HepG2 (cell line): ENCODE data around the gene COG1. TPM values are rescaled to one million over a fixed set of nuclear protein-coding genes. Genes with fewer than 3 reads are reported as not detected.

ENCODE experiments used
- AHR ChIP-seq: IDR thresholded peaks from 2 replicates; pipeline ENCODE4 v1.6.1; 2018; ENCODE audit warnings: missing genetic modification reagents, missing compliant biosample characterization
- ATM ChIP-seq: fragments of 450-650 bp; IDR thresholded peaks from 2 replicates; pipeline ENCODE4 v1.7.1; 2017; ENCODE audit warnings: mild to moderate bottlenecking, borderline replicate concordance
- CTCF ChIP-seq: sonication (generic); formaldehyde crosslinking; IDR thresholded peaks from 2 replicates; pipeline ENCODE4 v1.5.0; 2020; ENCODE audit warnings: mild to moderate bottlenecking, missing genetic modification reagents, moderate library complexity
- DR1 ChIP-seq: sonication (generic); formaldehyde crosslinking; IDR thresholded peaks from 2 replicates; pipeline ENCODE4 v1.8.0; 2021; ENCODE audit warnings: mild to moderate bottlenecking, missing genetic modification reagents, inconsistent platforms
- EEA1 ChIP-seq: sonication (generic); formaldehyde crosslinking; IDR thresholded peaks from 2 replicates; pipeline ENCODE4 v1.5.1; 2020; ENCODE audit warnings: mild to moderate bottlenecking, missing genetic modification reagents, borderline replicate concordance
- GABPA ChIP-seq, 2 experiments: IDR thresholded peaks; 2 replicates each; pipeline ENCODE4 v1.6.1; 2011 to 2016; ENCODE audit warnings: low read depth in 2 of 2, low read length in 1 of 2, missing biosample characterization in 1 of 2, missing genetic modification characterization in 1 of 2
- HDAC2 ChIP-seq: sonication (generic); formaldehyde crosslinking; IDR thresholded peaks from 2 replicates; pipeline ENCODE4 v1.4.0; 2020; ENCODE audit warnings: missing genetic modification reagents
- HIC2 ChIP-seq: sonication (generic); formaldehyde crosslinking; IDR thresholded peaks from 2 replicates; pipeline ENCODE4 v1.9.0; 2022; ENCODE audit warnings: low read depth, missing genetic modification reagents
- LBX2 ChIP-seq: sonication (generic); formaldehyde crosslinking; IDR thresholded peaks from 2 replicates; pipeline ENCODE4 v1.5.0; 2020; ENCODE audit warnings: missing genetic modification reagents, mild to moderate bottlenecking, borderline replicate concordance
- MXD4 ChIP-seq: IDR thresholded peaks from 2 replicates; pipeline ENCODE4 v1.6.1; 2016; ENCODE audit warnings: mild to moderate bottlenecking, missing biosample characterization, missing genetic modification reagents
- MYNN ChIP-seq: sonication (generic); formaldehyde crosslinking; IDR thresholded peaks from 2 replicates; pipeline ENCODE4 v1.4.0; 2020; ENCODE audit warnings: mild to moderate bottlenecking, low read depth, missing genetic modification reagents
- PHF21A ChIP-seq: sonication (generic); formaldehyde crosslinking; IDR thresholded peaks from 2 replicates; pipeline ENCODE4 v1.5.0; 2020; ENCODE audit warnings: mild to moderate bottlenecking, missing genetic modification reagents
- PRPF4 ChIP-seq: fragments of 200-400 bp; formaldehyde crosslinking; IDR thresholded peaks from 2 replicates; pipeline ENCODE4 v1.6.1; 2016; ENCODE audit warnings: low read length, low read depth; ENCODE audit not compliant: poor library complexity, severe bottlenecking
- RAD51 ChIP-seq: fragments of 450-650 bp; IDR thresholded peaks from 2 replicates; pipeline ENCODE4 v1.6.1; 2016; ENCODE audit warnings: borderline replicate concordance
- TARDBP ChIP-seq: sonication (generic); formaldehyde crosslinking; IDR thresholded peaks from 2 replicates; pipeline ENCODE4 v1.8.0; 2022; ENCODE audit warnings: mild to moderate bottlenecking, missing genetic modification reagents
- TRIM24 ChIP-seq: sonication (generic); formaldehyde crosslinking; IDR thresholded peaks from 2 replicates; pipeline ENCODE4 v1.8.0; 2022; ENCODE audit warnings: mild to moderate bottlenecking, missing genetic modification reagents
- YEATS4 ChIP-seq: sonication (generic); formaldehyde crosslinking; IDR thresholded peaks from 2 replicates; pipeline ENCODE4 v1.4.0; 2020; ENCODE audit warnings: missing genetic modification reagents, borderline replicate concordance
- ZNF20 ChIP-seq: sonication (generic); formaldehyde crosslinking; IDR thresholded peaks from 2 replicates; pipeline ENCODE4 v1.4.0; 2020; ENCODE audit warnings: mild to moderate bottlenecking, moderate library complexity, missing genetic modification reagents
- ZNF274 ChIP-seq: sonication (generic); formaldehyde crosslinking; IDR thresholded peaks from 2 replicates; pipeline ENCODE4 v1.5.1; 2020; ENCODE audit warnings: mild to moderate bottlenecking, missing genetic modification reagents
- ZNF432 ChIP-seq: sonication (generic); formaldehyde crosslinking; IDR thresholded peaks from 2 replicates; pipeline ENCODE4 v1.5.0; 2020; ENCODE audit warnings: missing genetic modification reagents, mild to moderate bottlenecking, borderline replicate concordance
- ZNF468 ChIP-seq: sonication (generic); formaldehyde crosslinking; IDR thresholded peaks from 2 replicates; pipeline ENCODE4 v1.8.0; 2022; ENCODE audit warnings: mild to moderate bottlenecking, moderate library complexity, missing genetic modification reagents
- polyA plus RNA-seq, 8 experiments: library from polyadenylated mRNA; depleted of rRNA in 3 of 8; stranded (reverse) in 7 of 8; unstranded in 1 of 8; fragments of >200 nt; fragmentation: Illumina TruSeq in 4 of 8; extraction: Trizol in 4 of 8; gene quantifications; 2 replicates each; pipeline versions ENCODE4 v1.2.1 to v1.2.3, GENCODE V29; 2011 to 2016; ENCODE audit warnings: low read depth in 4 of 8, missing spikeins in 1 of 8, mixed read lengths in 1 of 8; ENCODE audit not compliant: insufficient read depth in 1 of 8
- total RNA-seq, 5 experiments: library from RNA; depleted of rRNA; stranded (reverse); fragments of >200 nt; fragmentation: Illumina TruSeq; extraction: Trizol; gene quantifications; 2 replicates each; pipeline ENCODE4 v1.2.3, GENCODE V29; 2016; ENCODE audit warnings: low read depth in 1 of 5
- TF ChIP-seq, protein P1 (sequence below): sonication (generic); formaldehyde crosslinking; IDR thresholded peaks from 2 replicates; pipeline ENCODE4 v1.4.0; 2020; ENCODE audit warnings: missing genetic modification reagents

Gene COG1
- total and polyA plus RNA-seq, 2 of the 13 experiments (the other 11 are each of a cell fraction or from before 2014, with no cell fraction given) = 36.6 to 39.7 TPM

- TF ChIP-seq DR1 (CRISPR knock-in tag) (peak; percentile 36; the same call in 1 of the 2 replicates), ZNF432 (no peak), TARDBP (peak; percentile 19; the same call in 1 of the 2 replicates), MXD4 (0 out of 2 replicates have a peak, but pooled peaks have one; percentile 68), YEATS4 (peak; percentile 94), HDAC2 (no peak), TRIM24 (CRISPR knock-in tag) (no peak), ZNF274 (CRISPR knock-in tag) (peak; percentile 86), EEA1 (CRISPR knock-in tag) (peak; percentile 95; the same call in 1 of the 2 replicates), CTCF (CRISPR knock-in tag) (0 out of 2 replicates have a peak, but pooled peaks have one; percentile 22), RAD51 (no peak), PRPF4 (no peak), ZNF20 (CRISPR knock-in tag) (no peak), LBX2 (CRISPR knock-in tag) (peak; percentile 34; the same call in 1 of the 2 replicates), ZNF468 (CRISPR knock-in tag) (peak; percentile 90), HIC2 (CRISPR knock-in tag) (peak; percentile 55; the same call in 1 of the 2 replicates), GABPA (IDR thresholded peaks at IDR 0.05; ENCODE audit: low read depth, low read length) (peak; percentile 80), GABPA (CRISPR knock-in tag; IDR thresholded peaks at IDR 0.05; ENCODE audit: low read depth) (peak; percentile 91), AHR (CRISPR knock-in tag) (peak; percentile 86; the same call in 1 of the 2 replicates), ATM (no peak), MYNN (CRISPR knock-in tag) (no peak), PHF21A (CRISPR knock-in tag) (0 out of 2 replicates have a peak, but pooled peaks have one; percentile 35)
- TF ChIP-seq, protein P1, sequence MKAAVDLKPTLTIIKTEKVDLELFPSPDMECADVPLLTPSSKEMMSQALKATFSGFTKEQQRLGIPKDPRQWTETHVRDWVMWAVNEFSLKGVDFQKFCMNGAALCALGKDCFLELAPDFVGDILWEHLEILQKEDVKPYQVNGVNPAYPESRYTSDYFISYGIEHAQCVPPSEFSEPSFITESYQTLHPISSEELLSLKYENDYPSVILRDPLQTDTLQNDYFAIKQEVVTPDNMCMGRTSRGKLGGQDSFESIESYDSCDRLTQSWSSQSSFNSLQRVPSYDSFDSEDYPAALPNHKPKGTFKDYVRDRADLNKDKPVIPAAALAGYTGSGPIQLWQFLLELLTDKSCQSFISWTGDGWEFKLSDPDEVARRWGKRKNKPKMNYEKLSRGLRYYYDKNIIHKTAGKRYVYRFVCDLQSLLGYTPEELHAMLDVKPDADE (CRISPR knock-in tag) = no peak
Measured at GRCh38 chr17:73192894-73193701, at the start of gene COG1 (continued).
